ENCODE measurements around the gene RMRP. TPM values are rescaled to one million over a fixed set of nuclear protein-coding genes. Genes with fewer than 3 reads are reported as not detected.
A peak's percentile ranks its signal among the peaks of the same experiment; 100 is the strongest.

Gene RMRP
- total RNA-seq, result 6,299 and 17,487 TPM in 2 replicates
- polyA plus RNA-seq, result not detected in 2 replicates

GRCh38 chr9:35657546-35658136 is at the start of gene RMRP:
Gene RMRP, minus strand, starts transcription at chr9:35658019.
- Histone ChIP-seq H3K9me3 (ENCODE audit: low read depth) (no peaks in the 10 kb centered on the region), H3K27ac (peak within 1 kb of the TSS; percentile 99), H3K27me3 (no peaks in the 10 kb centered on the region), H3K4me3 (peak within 1 kb of the TSS; percentile 79), H3K36me3 (no peaks in the 10 kb centered on the region), H3K4me1 (ENCODE audit: low read depth) (peaks cover 21% of the 10 kb centered on the region)
- peak; percentile 23 for TF ChIP-seq CTCF (IDR thresholded peaks at IDR 0.05; ENCODE audit: low read depth, low read length)
- peak; percentile 100 for DNase-seq (ENCODE audit: low read depth in 1 of 2, low spot score in 1 of 2)

- Histone ChIP-seq H3K27ac (no peak overlapping the region), H3K4me1 (ENCODE audit: low read depth) (no peaks in the 10 kb centered on the region), H3K4me3 (no peak overlapping the region), H3K27me3 (no peaks in the 10 kb centered on the region), H3K9me3 (ENCODE audit: low read depth) (no peaks in the 10 kb centered on the region), H3K36me3 (peaks cover 88% of the 10 kb centered on the region)
- no peak for DNase-seq (ENCODE audit: low read depth in 1 of 2, low spot score in 1 of 2)
- TF ChIP-seq CTCF (IDR thresholded peaks at IDR 0.05; ENCODE audit: low read depth, low read length), result no peak
Observed at GRCh38 chr9:35706951-35707350, 49.1 kb upstream of the RMRP start.

- Histone ChIP-seq H3K36me3 (peaks cover 86% of the 10 kb centered on the region), H3K27me3 (no peaks in the 10 kb centered on the region), H3K9me3 (ENCODE audit: low read depth) (no peaks in the 10 kb centered on the region), H3K4me1 (ENCODE audit: low read depth) (no peaks in the 10 kb centered on the region), H3K4me3 (no peak overlapping the region), H3K27ac (no peak overlapping the region)
- TF ChIP-seq CTCF (IDR thresholded peaks at IDR 0.05; ENCODE audit: low read depth, low read length), result no peak
- DNase-seq (ENCODE audit: low read depth in 1 of 2, low spot score in 1 of 2), result no peak
Observed at GRCh38 chr9:35705836-35706430, 48.1 kb upstream of the RMRP start.

- DNase-seq (ENCODE audit: low read depth in 1 of 2, low spot score in 1 of 2), result no peak
- no peak for TF ChIP-seq CTCF (IDR thresholded peaks at IDR 0.05; ENCODE audit: low read depth, low read length)
- H3K36me3 ChIP-seq, result peaks cover 86% of the 10 kb centered on the region
Observed at GRCh38 chr9:35705372-35705771, 47.6 kb upstream of the RMRP start.

GRCh38 chr9:35703906-35704672 is 46.3 kb upstream of the RMRP start:
- Histone ChIP-seq H3K36me3 (peaks cover 95% of the 10 kb centered on the region), H3K9me3 (ENCODE audit: low read depth) (no peaks in the 10 kb centered on the region), H3K4me3 (no peak overlapping the region), H3K27ac (no peak overlapping the region), H3K27me3 (no peaks in the 10 kb centered on the region), H3K4me1 (ENCODE audit: low read depth) (no peaks in the 10 kb centered on the region)
- DNase-seq (ENCODE audit: low read depth in 1 of 2, low spot score in 1 of 2), result no peak
- TF ChIP-seq CTCF (IDR thresholded peaks at IDR 0.05; ENCODE audit: low read depth, low read length), result no peak

More at GRCh38 chr9:35705372-35705771, 47.6 kb upstream of the RMRP start:
- Histone ChIP-seq H3K4me1 (ENCODE audit: low read depth) (no peaks in the 10 kb centered on the region), H3K9me3 (ENCODE audit: low read depth) (no peaks in the 10 kb centered on the region), H3K4me3 (no peak overlapping the region), H3K27ac (no peak overlapping the region), H3K27me3 (no peaks in the 10 kb centered on the region)
